ENCODE data around the gene TGFB3. TPM values are rescaled to one million over a fixed set of nuclear protein-coding genes. Genes with fewer than 3 reads are reported as not detected.

TGFB3 gene
- total RNA-seq, 1 donor from 2014 or later: 58.5 TPM

GRCh38 chr14:76007852-76008251 lies 26.1 kb upstream of the TGFB3 start:
- Histone ChIP-seq H3K9ac (ENCODE audit: low read depth in 1 of 3, low read length in 3 of 3) (no peak overlapping the region), H3K4me1 (ENCODE audit: control insufficient read depth in 3 of 3, insufficient read depth in 3 of 3, low read length in 3 of 3) (peaks cover 5 to 10% (median 6%) of the 10 kb centered on the region in 3 donors), H3K27ac (ENCODE audit: low read depth, low read length) (no peak overlapping the region), H3K9me3 (ENCODE audit: control insufficient read depth in 3 of 3, low read length in 3 of 3) (no peaks in the 10 kb centered on the region), H3K27me3 (ENCODE audit: control insufficient read depth in 3 of 3, insufficient read depth in 3 of 3, low read length in 3 of 3) (no peaks in the 10 kb centered on the region), H3K4me3 (ENCODE audit: low read length in 3 of 3) (no peak overlapping the region), H3K36me3 (ENCODE audit: control insufficient read depth in 3 of 3, insufficient read depth in 3 of 3, low read length in 3 of 3) (peaks cover 10 to 32% (median 25%) of the 10 kb centered on the region in 3 donors)

- peaks cover 10 to 32% (median 23%) of the 10 kb centered on the region in 3 donors for H3K36me3 ChIP-seq (ENCODE audit: control insufficient read depth in 3 of 3, insufficient read depth in 3 of 3, low read length in 3 of 3)
- no peak overlapping the region for H3K9ac ChIP-seq (ENCODE audit: low read depth in 1 of 3, low read length in 3 of 3)
- no peaks in the 10 kb centered on the region for H3K9me3 ChIP-seq (ENCODE audit: control insufficient read depth in 3 of 3, low read length in 3 of 3)
- H3K27me3 ChIP-seq (ENCODE audit: control insufficient read depth in 3 of 3, insufficient read depth in 3 of 3, low read length in 3 of 3): no peaks in the 10 kb centered on the region
- H3K4me1 ChIP-seq (ENCODE audit: control insufficient read depth in 3 of 3, insufficient read depth in 3 of 3, low read length in 3 of 3): peaks cover 5 to 7% (median 6%) of the 10 kb centered on the region in 3 donors
- no peak overlapping the region for H3K27ac ChIP-seq (ENCODE audit: low read depth, low read length)
- no peak overlapping the region for H3K4me3 ChIP-seq (ENCODE audit: low read length in 3 of 3)
Measured at GRCh38 chr14:76007379-76007778, 25.6 kb upstream of the TGFB3 start.

GRCh38 chr14:76006253-76006652 lies 24.5 kb upstream of the TGFB3 start:
- no peaks in the 10 kb centered on the region for H3K9me3 ChIP-seq (ENCODE audit: control insufficient read depth in 3 of 3, low read length in 3 of 3)
- H3K4me1 ChIP-seq (ENCODE audit: control insufficient read depth in 3 of 3, insufficient read depth in 3 of 3, low read length in 3 of 3): peaks cover 0 to under 1% (median 0%) of the 10 kb centered on the region in 3 donors
- no peak overlapping the region for H3K9ac ChIP-seq (ENCODE audit: low read depth in 1 of 3, low read length in 3 of 3)
- H3K36me3 ChIP-seq (ENCODE audit: control insufficient read depth in 3 of 3, insufficient read depth in 3 of 3, low read length in 3 of 3): peaks cover 10 to 38% (median 28%) of the 10 kb centered on the region in 3 donors
- H3K27me3 ChIP-seq (ENCODE audit: control insufficient read depth in 3 of 3, insufficient read depth in 3 of 3, low read length in 3 of 3): no peaks in the 10 kb centered on the region
- no peak overlapping the region for H3K27ac ChIP-seq (ENCODE audit: low read depth, low read length)
- H3K4me3 ChIP-seq (ENCODE audit: low read length in 3 of 3): no peak overlapping the region

- Histone ChIP-seq H3K9ac (ENCODE audit: low read depth in 1 of 3, low read length in 3 of 3) (no peak overlapping the region), H3K9me3 (ENCODE audit: control insufficient read depth in 3 of 3, low read length in 3 of 3) (no peaks in the 10 kb centered on the region), H3K27ac (ENCODE audit: low read depth, low read length) (no peak overlapping the region), H3K4me1 (ENCODE audit: control insufficient read depth in 3 of 3, insufficient read depth in 3 of 3, low read length in 3 of 3) (no peaks in the 10 kb centered on the region), H3K4me3 (ENCODE audit: low read length in 3 of 3) (no peak overlapping the region), H3K27me3 (ENCODE audit: control insufficient read depth in 3 of 3, insufficient read depth in 3 of 3, low read length in 3 of 3) (no peaks in the 10 kb centered on the region), H3K36me3 (ENCODE audit: control insufficient read depth in 3 of 3, insufficient read depth in 3 of 3, low read length in 3 of 3) (peaks cover 10 to 54% (median 33%) of the 10 kb centered on the region in 3 donors)
Measured at GRCh38 chr14:76002383-76002782, 20.6 kb upstream of the TGFB3 start.

GRCh38 chr14:75999511-76000190 lies 17.9 kb upstream of the TGFB3 start:
- no peak overlapping the region for H3K27ac ChIP-seq (ENCODE audit: low read depth, low read length)
- H3K4me3 ChIP-seq (ENCODE audit: low read length in 3 of 3): no peak overlapping the region
- no peaks in the 10 kb centered on the region for H3K9me3 ChIP-seq (ENCODE audit: control insufficient read depth in 3 of 3, low read length in 3 of 3)
- H3K27me3 ChIP-seq (ENCODE audit: control insufficient read depth in 3 of 3, insufficient read depth in 3 of 3, low read length in 3 of 3): no peaks in the 10 kb centered on the region
- H3K4me1 ChIP-seq (ENCODE audit: control insufficient read depth in 3 of 3, insufficient read depth in 3 of 3, low read length in 3 of 3): peaks cover 13 to 14% (median 14%) of the 10 kb centered on the region in 3 donors
- H3K9ac ChIP-seq (ENCODE audit: low read depth in 1 of 3, low read length in 3 of 3): no peak overlapping the region
- peaks cover 0 to 31% (median 31%) of the 10 kb centered on the region in 3 donors for H3K36me3 ChIP-seq (ENCODE audit: control insufficient read depth in 3 of 3, insufficient read depth in 3 of 3, low read length in 3 of 3)

- Histone ChIP-seq H3K4me3 (ENCODE audit: low read length in 3 of 3) (no peak overlapping the region), H3K27me3 (ENCODE audit: control insufficient read depth in 3 of 3, insufficient read depth in 3 of 3, low read length in 3 of 3) (no peaks in the 10 kb centered on the region), H3K27ac (ENCODE audit: low read depth, low read length) (peak overlapping the region; percentile 61), H3K4me1 (ENCODE audit: control insufficient read depth in 3 of 3, insufficient read depth in 3 of 3, low read length in 3 of 3) (peaks cover 15 to 24% (median 15%) of the 10 kb centered on the region in 3 donors), H3K9ac (ENCODE audit: low read depth in 1 of 3, low read length in 3 of 3) (no peak overlapping the region), H3K9me3 (ENCODE audit: control insufficient read depth in 3 of 3, low read length in 3 of 3) (no peaks in the 10 kb centered on the region), H3K36me3 (ENCODE audit: control insufficient read depth in 3 of 3, insufficient read depth in 3 of 3, low read length in 3 of 3) (peaks cover 0 to 39% (median 22%) of the 10 kb centered on the region in 3 donors)
Measured at GRCh38 chr14:75996488-75996887, 14.7 kb upstream of the TGFB3 start.

- no peaks in the 10 kb centered on the region for H3K9me3 ChIP-seq (ENCODE audit: control insufficient read depth in 3 of 3, low read length in 3 of 3)
- peak overlapping the region in 2 of 3 donors; percentile 16 to 26 for H3K4me3 ChIP-seq (ENCODE audit: low read length in 3 of 3)
- H3K27me3 ChIP-seq (ENCODE audit: control insufficient read depth in 3 of 3, insufficient read depth in 3 of 3, low read length in 3 of 3): no peaks in the 10 kb centered on the region
- peak overlapping the region; percentile 61 for H3K27ac ChIP-seq (ENCODE audit: low read depth, low read length)
- peak overlapping the region in 1 of 3 donors; percentile 38 for H3K9ac ChIP-seq (ENCODE audit: low read depth in 1 of 3, low read length in 3 of 3)
- peaks cover 0 to 35% (median 20%) of the 10 kb centered on the region in 3 donors for H3K36me3 ChIP-seq (ENCODE audit: control insufficient read depth in 3 of 3, insufficient read depth in 3 of 3, low read length in 3 of 3)
- peaks cover 15 to 30% (median 17%) of the 10 kb centered on the region in 3 donors for H3K4me1 ChIP-seq (ENCODE audit: control insufficient read depth in 3 of 3, insufficient read depth in 3 of 3, low read length in 3 of 3)
Measured at GRCh38 chr14:75995372-75996041, 13.7 kb upstream of the TGFB3 start.

- Histone ChIP-seq H3K27me3 (ENCODE audit: control insufficient read depth in 3 of 3, insufficient read depth in 3 of 3, low read length in 3 of 3) (no peaks in the 10 kb centered on the region), H3K27ac (ENCODE audit: low read depth, low read length) (no peak overlapping the region), H3K4me3 (ENCODE audit: low read length in 3 of 3) (no peak overlapping the region), H3K9me3 (ENCODE audit: control insufficient read depth in 3 of 3, low read length in 3 of 3) (no peaks in the 10 kb centered on the region), H3K36me3 (ENCODE audit: control insufficient read depth in 3 of 3, insufficient read depth in 3 of 3, low read length in 3 of 3) (peaks cover 3 to 35% (median 20%) of the 10 kb centered on the region in 3 donors), H3K4me1 (ENCODE audit: control insufficient read depth in 3 of 3, insufficient read depth in 3 of 3, low read length in 3 of 3) (peaks cover 19 to 38% (median 24%) of the 10 kb centered on the region in 3 donors), H3K9ac (ENCODE audit: low read depth in 1 of 3, low read length in 3 of 3) (no peak overlapping the region)
Measured at GRCh38 chr14:75993567-75994041, 11.8 kb upstream of the TGFB3 start.

GRCh38 chr14:75991753-75992152 lies 10.0 kb upstream of the TGFB3 start:
- Histone ChIP-seq H3K9me3 (ENCODE audit: control insufficient read depth in 3 of 3, low read length in 3 of 3) (no peaks in the 10 kb centered on the region), H3K9ac (ENCODE audit: low read depth in 1 of 3, low read length in 3 of 3) (no peak overlapping the region), H3K27me3 (ENCODE audit: control insufficient read depth in 3 of 3, insufficient read depth in 3 of 3, low read length in 3 of 3) (no peaks in the 10 kb centered on the region), H3K27ac (ENCODE audit: low read depth, low read length) (peak overlapping the region; percentile 77), H3K4me3 (ENCODE audit: low read length in 3 of 3) (no peak overlapping the region), H3K4me1 (ENCODE audit: control insufficient read depth in 3 of 3, insufficient read depth in 3 of 3, low read length in 3 of 3) (peaks cover 19 to 38% (median 24%) of the 10 kb centered on the region in 3 donors), H3K36me3 (ENCODE audit: control insufficient read depth in 3 of 3, insufficient read depth in 3 of 3, low read length in 3 of 3) (peaks cover 3 to 21% (median 12%) of the 10 kb centered on the region in 3 donors)

- Histone ChIP-seq H3K36me3 (ENCODE audit: control insufficient read depth in 3 of 3, insufficient read depth in 3 of 3, low read length in 3 of 3) (peaks cover 3 to 18% (median 12%) of the 10 kb centered on the region in 3 donors), H3K4me1 (ENCODE audit: control insufficient read depth in 3 of 3, insufficient read depth in 3 of 3, low read length in 3 of 3) (peaks cover 17 to 35% (median 19%) of the 10 kb centered on the region in 3 donors), H3K9ac (ENCODE audit: low read depth in 1 of 3, low read length in 3 of 3) (no peak overlapping the region), H3K9me3 (ENCODE audit: control insufficient read depth in 3 of 3, low read length in 3 of 3) (no peaks in the 10 kb centered on the region), H3K27me3 (ENCODE audit: control insufficient read depth in 3 of 3, insufficient read depth in 3 of 3, low read length in 3 of 3) (no peaks in the 10 kb centered on the region), H3K27ac (ENCODE audit: low read depth, low read length) (no peak overlapping the region), H3K4me3 (ENCODE audit: low read length in 3 of 3) (no peak overlapping the region)
Measured at GRCh38 chr14:75990297-75990696, 8.5 kb upstream of the TGFB3 start.
